Astrocyte (in vitro differentiated cells and primary cell): ENCODE results near the gene COL26A1.

Experiments used
- EZH2 ChIP-seq: IDR thresholded peaks from 2 replicates; pipeline ENCODE4 v1.6.1; 2012; ENCODE audit warnings: mild to moderate bottlenecking, low read length, inconsistent platforms; ENCODE audit not compliant: insufficient read depth
- TF ChIP-seq, protein P1 (sequence below): IDR thresholded peaks from 2 replicates; pipeline ENCODE4 v1.5.1; 2011; ENCODE audit warnings: low read depth, mild to moderate bottlenecking, inconsistent platforms, low read length, moderate library complexity; ENCODE audit not compliant: insufficient read depth

DNA sequence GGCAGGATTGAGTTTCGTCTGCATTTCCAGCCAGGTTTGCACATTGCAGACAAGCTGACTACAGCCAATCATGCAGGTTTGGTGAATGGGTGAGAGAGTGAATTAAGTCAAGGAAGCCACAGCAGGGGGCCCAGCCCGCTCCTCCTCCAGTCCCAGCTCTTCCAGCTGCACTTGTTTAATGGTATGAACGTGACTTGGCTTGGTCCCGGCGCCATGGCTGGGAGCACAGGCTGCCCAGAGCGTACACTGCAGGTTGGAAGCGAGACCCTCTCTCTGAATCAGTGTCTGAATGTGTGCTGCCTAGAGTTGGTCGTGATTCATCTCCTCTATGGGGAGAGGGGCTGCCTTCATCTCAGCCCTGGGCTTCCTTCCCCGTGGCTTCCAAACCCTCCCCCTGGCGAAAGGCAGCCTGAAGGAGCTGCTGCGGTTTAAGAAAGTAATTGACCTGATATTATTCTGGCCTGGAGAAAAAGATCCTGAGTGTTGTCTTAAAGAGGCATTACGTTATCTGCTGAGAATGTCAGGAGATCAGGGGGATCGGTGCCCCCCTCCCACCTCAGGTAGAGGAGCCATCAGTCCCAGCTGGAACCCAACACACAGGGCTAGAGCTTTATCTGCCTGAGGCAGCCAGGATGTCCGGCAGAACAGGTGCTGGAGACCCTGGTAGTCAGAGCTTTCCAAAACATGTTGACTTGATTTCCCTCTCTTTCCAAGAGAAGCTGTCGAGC is 132.1 kb downstream of the COL26A1 start:
- TF ChIP-seq, protein P1, sequence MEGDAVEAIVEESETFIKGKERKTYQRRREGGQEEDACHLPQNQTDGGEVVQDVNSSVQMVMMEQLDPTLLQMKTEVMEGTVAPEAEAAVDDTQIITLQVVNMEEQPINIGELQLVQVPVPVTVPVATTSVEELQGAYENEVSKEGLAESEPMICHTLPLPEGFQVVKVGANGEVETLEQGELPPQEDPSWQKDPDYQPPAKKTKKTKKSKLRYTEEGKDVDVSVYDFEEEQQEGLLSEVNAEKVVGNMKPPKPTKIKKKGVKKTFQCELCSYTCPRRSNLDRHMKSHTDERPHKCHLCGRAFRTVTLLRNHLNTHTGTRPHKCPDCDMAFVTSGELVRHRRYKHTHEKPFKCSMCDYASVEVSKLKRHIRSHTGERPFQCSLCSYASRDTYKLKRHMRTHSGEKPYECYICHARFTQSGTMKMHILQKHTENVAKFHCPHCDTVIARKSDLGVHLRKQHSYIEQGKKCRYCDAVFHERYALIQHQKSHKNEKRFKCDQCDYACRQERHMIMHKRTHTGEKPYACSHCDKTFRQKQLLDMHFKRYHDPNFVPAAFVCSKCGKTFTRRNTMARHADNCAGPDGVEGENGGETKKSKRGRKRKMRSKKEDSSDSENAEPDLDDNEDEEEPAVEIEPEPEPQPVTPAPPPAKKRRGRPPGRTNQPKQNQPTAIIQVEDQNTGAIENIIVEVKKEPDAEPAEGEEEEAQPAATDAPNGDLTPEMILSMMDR = no peak
- TF ChIP-seq EZH2 = no peak
